A673 (cell line): Measurements from ENCODE around the gene ANAPC2.

Experiments
- EZH2 ChIP-seq: fragments of 200-600 bp; sonication (generic); IDR thresholded peaks from 2 replicates; pipeline ENCODE4 v1.6.1; 2017; ENCODE audit warnings: borderline replicate concordance, low read depth, mild to moderate bottlenecking, mixed read lengths, antibody characterized with exemption, low read length; ENCODE audit not compliant: poor library complexity, severe bottlenecking
- TF ChIP-seq, protein P1 (sequence below): fragments of 300-800, 200-600 bp; sonication (generic); conservative IDR thresholded peaks from 2 replicates; pipeline ENCODE4 v1.5.1; 2017; ENCODE audit warnings: low read depth, mild to moderate bottlenecking, antibody characterized with exemption, low read length, moderate library complexity, mixed read lengths

DNA sequence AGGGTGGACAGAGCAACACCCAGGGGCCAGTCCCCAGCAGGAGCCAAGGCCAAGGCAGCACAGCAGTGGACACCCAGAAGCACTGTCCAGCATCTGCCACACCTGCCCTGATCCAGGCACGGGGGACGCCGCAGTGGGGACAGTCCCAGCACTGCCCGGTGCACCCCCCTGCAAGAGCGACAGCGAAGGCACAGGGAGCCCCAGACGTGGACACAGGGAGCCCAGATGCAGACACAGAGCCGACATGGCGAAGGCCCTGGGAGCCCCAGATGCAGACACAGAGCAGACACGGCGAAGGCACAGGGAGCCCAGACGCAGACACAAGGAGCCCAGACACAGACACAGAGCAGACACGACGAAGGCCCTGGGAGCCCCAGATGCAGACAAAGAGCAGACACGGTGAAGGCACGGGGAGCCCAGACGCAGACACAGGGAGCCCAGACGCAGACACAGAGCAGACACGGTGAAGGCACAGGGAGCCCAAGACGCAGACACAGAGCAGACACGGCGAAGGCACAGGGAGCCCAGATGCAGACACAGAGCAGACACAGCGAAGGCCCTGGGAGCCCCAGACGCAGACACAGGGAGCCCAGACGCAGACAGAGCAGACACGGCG lies 4.3 kb downstream of the ANAPC2 start:
- TF ChIP-seq, protein P1, sequence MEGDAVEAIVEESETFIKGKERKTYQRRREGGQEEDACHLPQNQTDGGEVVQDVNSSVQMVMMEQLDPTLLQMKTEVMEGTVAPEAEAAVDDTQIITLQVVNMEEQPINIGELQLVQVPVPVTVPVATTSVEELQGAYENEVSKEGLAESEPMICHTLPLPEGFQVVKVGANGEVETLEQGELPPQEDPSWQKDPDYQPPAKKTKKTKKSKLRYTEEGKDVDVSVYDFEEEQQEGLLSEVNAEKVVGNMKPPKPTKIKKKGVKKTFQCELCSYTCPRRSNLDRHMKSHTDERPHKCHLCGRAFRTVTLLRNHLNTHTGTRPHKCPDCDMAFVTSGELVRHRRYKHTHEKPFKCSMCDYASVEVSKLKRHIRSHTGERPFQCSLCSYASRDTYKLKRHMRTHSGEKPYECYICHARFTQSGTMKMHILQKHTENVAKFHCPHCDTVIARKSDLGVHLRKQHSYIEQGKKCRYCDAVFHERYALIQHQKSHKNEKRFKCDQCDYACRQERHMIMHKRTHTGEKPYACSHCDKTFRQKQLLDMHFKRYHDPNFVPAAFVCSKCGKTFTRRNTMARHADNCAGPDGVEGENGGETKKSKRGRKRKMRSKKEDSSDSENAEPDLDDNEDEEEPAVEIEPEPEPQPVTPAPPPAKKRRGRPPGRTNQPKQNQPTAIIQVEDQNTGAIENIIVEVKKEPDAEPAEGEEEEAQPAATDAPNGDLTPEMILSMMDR: no peak
- no peak for TF ChIP-seq EZH2
